GM21381 (cell line): Measurements from ENCODE around the gene ASXL1.
"Not testable (repeated sequence)": the region's sequence is repeated elsewhere in the genome, so short reads cannot be mapped to it uniquely, and the experiment has no call there.

Experiments used
- ATAC-seq: cut with Tn5 transposase; IDR thresholded peaks from one replicate; pipeline ENCODE4 v1.9.1; 2021; ENCODE audit warnings: mild to moderate bottlenecking, moderate library complexity; ENCODE audit not compliant: unreplicated experiment

ASXL1 gene

DNA sequence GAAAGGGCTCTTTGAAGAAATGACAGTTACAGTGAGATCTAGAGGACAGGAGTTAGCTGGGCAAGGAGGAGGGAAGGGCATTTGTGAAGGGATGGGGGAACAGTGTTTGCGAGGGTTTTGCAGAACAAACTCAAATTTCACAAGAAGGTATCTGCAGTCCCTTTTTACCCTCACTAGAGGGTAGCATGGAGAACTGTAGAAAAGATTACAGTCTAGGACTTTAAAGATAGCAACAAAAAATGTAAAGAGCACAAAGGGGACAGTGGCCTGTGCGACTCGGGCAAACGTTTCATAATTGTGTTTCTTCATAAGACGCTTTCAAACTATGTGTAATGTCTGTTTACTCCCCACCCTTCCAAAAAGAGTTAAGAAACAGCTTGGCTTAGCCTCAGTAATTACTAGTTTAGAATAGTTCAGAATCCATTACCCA, 21.2 kb upstream of the ASXL1 start:
- ATAC-seq = no peak

DNA sequence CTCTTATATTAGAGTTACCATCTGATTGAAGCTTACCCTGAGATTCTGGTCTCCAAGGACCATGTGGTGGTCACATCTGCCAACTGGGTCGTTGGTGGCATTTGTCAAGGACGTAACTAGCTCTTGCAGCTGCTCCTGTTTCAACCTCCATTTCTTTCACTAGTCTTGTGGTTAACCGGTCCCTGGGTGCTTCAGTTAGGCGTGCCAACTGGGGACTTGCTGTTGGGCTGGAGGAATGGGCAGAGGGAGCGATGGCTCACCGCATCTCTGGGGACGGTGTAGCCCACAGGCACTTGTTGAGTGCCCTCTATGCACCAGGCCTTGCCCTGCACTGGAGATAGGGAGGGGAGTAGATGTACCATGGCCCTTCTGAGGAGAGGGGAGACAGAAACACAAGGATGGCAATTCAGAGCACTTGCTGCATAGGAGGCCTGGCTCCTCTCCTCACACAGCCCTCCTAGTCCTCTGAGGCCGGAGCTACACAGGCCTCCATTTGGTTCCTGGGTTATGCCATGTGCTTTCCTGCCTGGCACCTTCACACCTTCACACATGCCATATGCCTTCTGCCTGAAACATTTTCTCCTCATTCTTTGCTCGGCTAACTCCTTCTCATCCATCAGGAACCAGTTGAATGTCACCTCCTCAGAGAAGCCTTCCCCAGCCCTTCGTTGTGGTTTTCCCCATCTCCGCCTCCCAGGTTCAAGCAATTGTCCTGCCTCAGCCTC, 20.0 kb upstream of the ASXL1 start:
- ATAC-seq = no peak

DNA sequence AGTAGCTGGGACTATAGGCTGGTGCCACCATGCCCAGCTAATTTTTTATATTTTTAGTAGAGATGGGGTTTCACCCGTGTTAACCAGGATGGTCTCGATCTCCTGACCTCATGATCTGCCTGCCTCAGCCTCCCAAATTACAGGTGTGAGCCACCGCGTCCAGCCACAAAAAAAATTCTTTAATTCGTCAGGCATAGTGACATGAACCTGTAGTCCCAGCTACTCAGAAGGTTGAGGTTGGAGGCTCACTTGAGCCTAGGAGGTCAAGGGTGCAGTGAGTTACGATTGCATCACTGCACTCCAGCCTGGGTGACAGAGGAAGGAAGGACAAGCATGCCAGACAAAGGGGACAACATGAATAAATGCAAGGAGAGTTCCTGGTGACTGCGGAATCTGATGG, 19.5 kb upstream of the ASXL1 start:
- no peak for ATAC-seq

DNA sequence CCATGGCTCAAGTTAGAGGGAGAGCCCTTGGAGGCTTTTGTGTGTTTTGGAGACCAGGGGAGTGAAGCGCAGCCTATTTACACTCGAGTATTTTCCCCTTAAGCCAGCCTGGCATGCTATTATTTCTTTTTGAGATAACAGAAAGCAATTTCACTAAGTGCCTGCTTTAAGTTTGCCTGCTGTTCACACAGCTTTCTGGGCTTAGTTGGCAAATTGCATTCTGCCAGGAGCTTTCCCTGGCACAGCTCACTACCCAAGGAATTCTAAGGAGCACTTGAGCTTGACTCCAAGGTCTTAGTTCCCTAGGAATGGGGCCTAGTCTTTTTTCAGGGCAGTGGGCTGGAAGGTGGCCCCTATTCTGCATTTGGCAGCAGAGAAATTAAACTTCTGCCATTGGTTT, 19.0 kb upstream of the ASXL1 start:
- no peak for ATAC-seq

DNA sequence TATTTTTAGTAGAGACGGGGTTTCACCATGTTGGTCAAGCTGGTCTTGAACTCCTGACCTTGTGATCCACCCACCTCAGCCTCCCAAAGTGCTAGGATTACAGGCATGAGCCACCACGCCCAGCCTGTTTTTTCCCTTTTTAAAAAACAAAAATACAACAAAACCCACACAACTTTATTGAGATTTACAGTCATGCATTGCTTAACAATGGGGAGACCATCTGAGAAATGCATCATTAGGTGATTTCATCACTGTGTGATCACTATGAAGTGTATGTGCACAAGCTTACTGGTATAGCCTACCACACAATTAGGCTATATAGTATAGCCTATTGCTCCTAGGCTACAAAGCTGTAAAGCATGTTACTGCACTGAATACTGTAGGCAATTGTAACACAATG, 17.1 kb upstream of the ASXL1 start:
- not testable (repeated sequence) for ATAC-seq

DNA sequence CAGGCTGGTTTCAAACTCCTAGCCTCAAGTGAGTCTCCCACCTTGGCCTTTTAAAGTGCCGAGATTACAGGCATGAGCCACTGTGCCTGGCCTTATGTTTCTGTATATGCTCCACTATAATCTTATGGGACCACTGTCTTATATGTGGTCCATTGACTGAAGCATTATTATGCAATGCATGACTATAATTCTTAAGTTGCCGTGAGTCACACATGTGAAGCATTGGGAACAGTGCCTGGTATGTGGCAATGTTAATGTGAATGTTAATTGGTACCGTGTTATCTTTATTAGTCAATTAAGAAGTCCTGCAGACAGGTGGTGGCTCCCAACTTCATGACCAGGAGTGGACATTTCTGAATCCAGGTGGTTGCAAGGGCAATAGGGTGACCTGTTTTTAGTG, 14.7 kb upstream of the ASXL1 start:
- ATAC-seq = no peak

DNA sequence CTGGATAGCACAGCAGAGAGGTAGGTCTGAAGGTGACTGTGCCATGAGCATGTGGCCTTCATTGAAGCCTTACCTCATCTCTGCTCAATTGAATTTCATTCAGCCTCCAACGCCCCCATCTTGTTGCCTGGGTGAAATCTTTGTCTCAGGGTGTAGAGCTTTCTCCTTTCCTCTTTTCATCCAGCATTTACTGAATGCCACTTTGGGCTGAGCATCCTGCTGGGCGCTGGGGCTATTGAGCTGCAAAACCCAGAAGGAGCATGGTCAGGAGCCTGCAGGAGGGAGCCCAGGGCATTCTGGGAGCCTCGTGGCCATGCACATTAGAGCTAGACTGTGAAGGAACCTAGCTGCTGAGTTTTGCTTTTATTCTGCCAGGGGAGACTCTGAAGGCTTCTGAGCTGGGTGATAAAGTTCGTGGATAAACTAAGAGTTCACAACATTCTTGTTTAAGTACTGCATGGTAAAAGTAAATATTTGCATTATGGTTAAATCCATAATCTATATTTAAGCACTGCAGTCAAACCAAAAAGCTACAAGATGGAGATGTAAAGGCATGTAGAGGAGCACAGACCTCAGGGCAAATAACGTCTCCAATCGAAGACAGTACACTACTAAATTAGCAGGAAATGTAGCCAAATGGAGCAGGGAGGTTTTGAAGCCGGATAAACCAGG, 13.2 kb upstream of the ASXL1 start:
- ATAC-seq = no peak

DNA sequence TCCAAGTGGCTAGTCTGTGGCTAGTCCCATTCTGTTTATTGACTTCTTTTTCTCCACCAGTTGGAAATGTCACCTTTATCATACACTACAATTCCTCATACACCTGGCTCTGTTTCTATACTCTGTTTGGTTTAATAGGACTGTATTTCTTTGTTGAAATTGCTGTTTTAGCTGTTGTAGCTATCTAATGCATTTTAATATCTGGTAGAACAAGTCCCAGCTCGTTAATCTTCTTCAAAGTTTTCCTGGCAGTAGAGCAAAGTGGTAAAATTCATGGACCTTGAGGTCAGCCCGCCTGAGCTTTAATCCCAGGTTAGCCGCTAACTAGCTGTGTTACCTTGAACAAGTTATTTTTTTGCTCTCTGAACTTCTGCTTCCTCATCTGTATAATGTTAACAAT, 9.9 kb upstream of the ASXL1 start:
- ATAC-seq = no peak

DNA sequence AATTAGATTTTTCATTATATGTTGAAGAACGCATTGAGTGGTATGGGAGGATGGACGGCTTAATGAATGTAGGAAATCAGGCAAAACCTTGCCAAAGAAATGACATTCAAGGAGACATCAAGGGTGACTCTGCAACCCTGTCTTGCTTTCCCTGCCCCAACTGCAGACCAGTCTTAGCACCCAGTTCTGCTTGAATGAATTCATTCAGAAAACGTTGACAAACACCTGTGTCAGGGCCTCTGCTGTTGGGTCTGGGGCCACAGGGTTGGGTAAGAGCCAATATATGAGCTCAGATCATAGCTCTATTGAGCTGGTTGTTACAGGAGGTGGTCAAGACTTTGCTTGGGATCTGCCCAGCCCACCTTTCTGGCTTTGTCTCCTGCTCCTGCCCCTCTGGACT, 7.7 kb upstream of the ASXL1 start:
- no peak for ATAC-seq

DNA sequence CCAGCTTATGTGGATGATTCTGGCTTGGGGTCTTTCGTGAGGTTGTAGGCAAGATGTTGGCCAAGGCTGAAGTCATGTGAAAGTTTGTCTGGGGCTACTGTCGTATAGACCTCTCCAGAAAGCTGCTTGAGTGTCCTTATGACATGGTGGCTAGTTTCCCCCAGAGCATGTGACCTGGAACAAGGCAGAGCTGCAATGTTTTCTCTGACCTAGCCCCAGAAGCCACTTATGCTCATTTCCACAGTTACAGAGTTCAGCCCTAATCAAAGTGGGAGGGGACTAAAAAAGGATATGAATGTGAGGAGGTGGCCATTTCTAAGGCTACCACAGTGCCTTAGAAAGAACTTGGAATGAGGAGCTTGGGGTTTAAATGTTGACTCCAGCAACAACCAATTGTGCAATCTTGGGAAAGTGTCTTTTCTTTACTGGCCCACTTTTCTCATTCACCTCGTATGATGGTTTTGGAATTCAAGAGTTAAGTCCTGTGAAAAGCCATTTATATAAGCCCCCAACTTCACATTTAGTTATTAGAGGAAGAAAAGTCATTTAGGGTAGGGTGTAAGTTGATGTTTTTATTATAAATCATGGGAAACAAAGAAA, 5.9 kb upstream of the ASXL1 start:
- ATAC-seq = no peak

DNA sequence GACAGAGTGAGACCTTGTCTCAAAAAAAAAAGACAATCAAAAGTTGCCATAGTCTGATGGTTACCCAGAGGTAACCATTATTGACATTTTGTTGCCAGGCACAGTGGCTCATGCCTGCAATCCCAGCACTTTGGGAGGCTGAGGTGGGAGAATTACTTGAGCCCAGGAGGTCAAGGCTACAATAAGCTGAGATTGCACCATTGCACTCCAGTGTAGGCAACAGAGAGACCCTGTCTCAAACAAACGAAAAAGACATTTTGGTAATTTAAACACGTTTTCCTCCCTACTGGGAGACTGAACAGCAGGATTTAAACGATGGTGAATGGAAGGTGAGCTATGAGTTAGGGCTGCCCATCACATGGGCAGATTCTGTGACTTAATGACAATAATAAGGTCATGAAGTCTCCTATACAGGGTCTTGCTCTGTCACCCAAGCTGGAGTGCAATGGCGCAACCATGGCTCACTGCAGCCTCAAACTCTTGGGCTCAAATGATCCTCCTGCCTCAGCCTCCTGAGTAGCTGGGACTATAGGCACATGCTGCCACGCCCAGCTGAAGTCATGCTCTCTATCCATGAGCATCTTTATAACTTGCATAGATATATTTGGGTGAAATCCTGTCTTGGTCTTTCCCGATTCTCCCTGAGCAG, 4.2 kb upstream of the ASXL1 start:
- no peak for ATAC-seq

DNA sequence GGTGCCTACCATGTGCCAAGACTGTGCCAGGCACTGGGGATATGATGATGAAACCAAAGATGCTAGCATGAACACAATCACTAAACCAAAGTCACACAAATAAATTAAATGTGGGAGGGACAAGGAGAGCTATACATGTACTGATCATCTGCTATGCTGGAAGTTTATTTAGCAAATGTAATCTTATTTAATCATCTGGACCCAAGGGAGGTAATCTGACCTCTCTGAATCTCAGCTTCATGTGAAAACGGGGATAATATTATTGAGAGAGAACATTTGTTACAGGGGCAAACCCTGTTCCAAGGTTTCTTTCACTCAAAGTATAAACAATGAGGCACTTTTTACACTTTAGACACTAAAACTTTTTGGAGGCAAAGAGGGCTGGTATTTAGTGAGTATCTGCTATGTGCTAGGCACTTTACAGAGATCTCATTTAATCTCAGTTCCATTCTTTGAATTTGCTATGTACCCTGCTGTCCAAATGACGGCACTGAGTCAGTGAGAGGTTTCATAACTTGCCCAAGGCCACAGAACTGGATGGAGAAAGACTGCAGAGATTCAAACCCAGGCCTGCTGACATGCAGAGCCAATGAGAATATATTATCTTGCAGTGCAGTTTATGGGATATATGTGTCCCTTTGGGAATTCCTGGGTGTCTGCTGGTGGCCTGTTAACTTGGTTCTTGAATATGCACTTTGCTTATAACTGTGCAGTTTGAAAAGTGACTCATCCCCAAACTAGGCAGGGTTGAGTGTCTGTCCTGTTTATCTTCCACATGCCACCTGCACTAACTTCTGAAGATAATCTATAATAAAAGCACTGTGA, 3.3 kb upstream of the ASXL1 start:
- no peak for ATAC-seq

DNA sequence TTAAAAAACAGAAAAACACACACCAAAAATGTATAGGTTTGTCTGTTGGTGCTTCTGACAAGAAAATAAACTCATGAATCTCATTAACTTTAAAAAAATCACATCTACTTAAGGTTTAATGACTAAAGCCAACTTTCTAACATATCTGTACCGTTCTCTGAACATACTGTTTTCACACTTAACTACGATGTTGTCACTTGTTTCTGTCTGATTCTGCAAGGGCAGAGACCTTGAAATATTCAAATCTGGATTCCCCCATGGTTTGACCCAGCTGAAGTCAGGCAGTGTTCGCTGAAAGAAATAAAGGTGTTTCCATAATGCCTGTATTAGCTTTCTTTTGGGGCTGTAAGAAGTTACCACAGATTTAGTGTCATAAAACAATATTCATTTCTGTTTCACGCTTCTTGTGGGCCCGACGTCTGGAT, 2.7 kb upstream of the ASXL1 start:
- ATAC-seq = peak; percentile 18

DNA sequence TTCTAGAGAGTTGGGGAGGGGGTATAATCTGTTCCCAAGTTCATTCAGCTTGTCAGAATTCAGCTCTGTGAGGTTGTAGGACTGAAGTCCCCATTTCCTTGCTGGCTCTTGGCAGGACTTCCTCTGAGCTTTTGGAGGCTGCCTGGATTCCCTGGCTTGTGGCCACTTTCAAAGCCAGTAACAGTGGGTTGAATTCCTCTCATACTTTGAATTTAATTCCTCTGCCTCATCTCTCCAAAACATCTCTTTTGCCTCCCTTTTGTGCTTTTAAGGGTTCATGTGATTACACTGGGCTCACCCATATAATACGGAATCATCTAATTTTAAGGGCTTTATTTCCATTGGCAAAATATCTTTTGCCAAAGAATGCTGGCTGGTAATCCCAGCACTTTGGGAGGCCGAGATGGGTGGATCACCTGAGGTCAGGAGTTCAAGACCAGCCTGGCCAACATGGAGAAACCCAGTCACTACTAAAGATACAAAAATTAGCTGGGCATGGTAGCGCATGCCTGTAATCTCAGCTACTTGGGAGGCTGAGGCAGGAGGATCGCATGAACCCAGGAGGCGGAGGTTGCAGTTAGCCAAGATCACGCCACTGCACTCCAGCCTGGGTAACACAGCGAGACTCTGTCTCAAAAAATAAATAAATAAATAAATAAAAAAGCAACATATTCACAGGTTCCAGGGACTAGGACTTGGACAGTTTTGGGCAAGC, 2.1 kb upstream of the ASXL1 start:
- ATAC-seq = not testable (repeated sequence)

DNA sequence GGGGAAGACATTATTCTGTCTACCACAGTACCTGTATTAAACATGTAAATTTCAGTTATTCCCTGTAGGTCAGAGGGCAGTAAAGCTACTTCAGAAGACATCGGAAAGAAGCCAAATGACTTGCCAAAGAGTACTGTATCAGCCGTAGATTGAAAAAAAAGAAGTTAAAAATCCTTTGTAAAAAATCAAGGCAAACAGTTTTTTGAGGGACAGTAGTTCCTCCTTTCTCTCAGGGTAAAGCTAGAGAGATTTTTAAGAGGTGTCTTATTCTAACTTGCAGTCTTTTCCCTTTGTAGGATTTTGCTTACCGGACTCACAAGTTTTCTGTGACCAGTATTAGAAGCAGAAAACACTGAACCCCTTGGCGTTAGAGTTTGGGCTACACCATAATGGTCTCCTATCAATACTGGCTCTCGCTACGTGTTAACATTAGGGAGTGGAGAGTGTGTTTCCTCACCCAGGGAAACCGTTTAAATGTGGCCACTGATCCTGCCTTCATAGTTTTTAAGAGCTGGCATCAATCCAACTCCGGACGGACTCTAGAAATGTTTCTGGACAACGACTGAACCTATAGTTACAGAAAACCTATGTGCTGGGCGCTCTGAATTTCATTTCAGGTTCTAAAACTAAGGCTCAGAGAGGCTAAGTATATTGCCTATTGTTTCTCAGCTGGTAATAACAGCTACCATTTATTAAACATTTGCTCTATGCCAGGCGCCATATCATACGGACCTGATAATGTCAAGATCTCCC, 1.3 kb upstream of the ASXL1 start:
- ATAC-seq = no peak

DNA sequence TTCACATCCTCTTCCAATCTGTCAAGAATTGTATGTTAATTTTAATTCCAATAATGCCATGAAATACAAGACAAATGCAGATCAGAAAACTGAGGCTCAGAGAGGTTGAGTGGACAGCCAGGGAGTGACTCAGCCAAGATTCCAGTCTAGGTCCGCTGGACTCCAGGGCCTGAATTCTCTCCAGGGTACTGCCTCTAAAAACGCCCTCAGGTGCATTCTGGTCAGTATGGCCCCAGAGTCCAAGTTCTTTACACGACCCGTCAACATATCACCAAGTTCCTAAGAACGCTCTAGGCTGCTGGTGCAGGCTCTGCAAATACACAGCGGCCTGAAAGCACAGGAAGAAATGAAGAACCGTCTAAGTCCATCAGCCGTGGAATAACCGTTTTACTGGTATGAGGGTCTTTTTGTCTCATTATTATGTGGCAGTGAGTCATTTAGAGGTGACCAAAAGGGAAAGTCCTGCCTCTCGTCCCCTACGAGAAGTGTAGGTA, 709 bp upstream of the ASXL1 start:
- no peak for ATAC-seq

DNA sequence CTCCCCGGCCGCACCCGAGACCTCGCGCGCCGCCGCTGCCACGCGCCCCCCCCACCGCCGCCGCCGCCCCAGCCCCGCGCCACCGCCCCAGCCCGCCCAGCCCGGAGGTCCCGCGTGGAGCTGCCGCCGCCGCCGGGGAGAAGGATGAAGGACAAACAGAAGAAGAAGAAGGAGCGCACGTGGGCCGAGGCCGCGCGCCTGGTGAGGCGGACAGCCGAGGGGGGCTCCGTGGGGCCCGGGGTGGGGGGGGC, 426 bp downstream of the ASXL1 start:
- ATAC-seq = no peak

DNA sequence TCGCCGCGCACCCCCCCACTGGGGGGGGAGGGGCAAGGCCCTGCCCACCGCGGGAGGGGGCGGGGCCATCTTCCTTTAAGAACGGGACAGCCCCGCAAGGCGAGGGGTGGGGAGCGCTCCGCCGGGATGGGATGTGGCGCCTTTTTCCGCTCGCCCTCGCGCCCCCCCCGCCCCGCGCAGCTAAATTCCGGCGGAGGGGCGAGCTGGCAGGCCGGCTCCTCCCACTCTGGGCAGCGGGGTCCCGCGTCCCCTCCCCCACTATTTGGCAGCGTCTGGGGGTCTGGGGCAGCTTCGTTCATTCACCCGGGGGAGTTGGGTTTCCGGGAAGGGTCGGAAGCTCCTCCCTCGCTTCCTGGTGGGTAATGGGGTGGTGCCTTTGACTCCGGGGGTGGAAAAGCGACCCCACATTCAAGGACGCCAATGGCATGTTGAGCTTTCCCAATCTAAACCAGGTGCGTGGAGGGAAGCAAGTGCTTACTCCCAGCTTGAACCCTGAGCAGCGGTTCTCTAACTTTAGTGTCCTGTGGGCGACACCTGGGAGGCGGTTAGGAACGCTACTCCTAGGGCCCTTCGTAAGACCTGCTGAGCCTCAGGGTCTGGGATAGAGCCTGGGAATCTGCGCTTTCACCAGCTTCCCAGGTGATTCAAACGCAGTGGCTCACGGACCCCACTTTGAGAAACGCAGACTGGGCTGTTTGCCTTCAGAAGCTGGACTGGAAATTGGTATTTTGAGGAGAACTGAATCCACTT, 927 bp downstream of the ASXL1 start:
- peak; percentile 31 for ATAC-seq
